Smooth muscle cell (in vitro differentiated cells): ENCODE measurements around the gene KRTAP5-9. TPM values are rescaled to one million over a fixed set of nuclear protein-coding genes. Genes with fewer than 3 reads are reported as not detected.
"Not testable (repeated sequence)": the region's sequence is repeated elsewhere in the genome, so short reads cannot be mapped to it uniquely, and the experiment has no call there.

ENCODE experiments used
- DNase-seq: peaks from one replicate; lab custom pipeline; 2025; ENCODE audit not compliant: unreplicated experiment; lab: John Stamatoyannopoulos, UW
- H2AFZ ChIP-seq: fragments of 200-600 bp; sonication (generic); 2 replicates; pipeline ENCODE4 v1.6.0; 2016; ENCODE audit warnings: antibody characterized with exemption, low read depth, mild to moderate bottlenecking
- H3F3A ChIP-seq: fragments of 200-600 bp; sonication (generic); 2 replicates; pipeline ENCODE4 v1.6.0; 2017; ENCODE audit warnings: antibody characterized with exemption, low read depth
- H3K27ac ChIP-seq: fragments of 200-600 bp; sonication (generic); 2 replicates; pipeline ENCODE4 v1.5.1; 2016; ENCODE audit warnings: low read depth, mild to moderate bottlenecking
- H3K27me3 ChIP-seq: fragments of 200-600 bp; sonication (generic); 2 replicates; pipeline ENCODE4 v1.6.1; 2016; ENCODE audit warnings: low read depth, mild to moderate bottlenecking
- H3K36me3 ChIP-seq: fragments of 200-600 bp; sonication (generic); 2 replicates; pipeline ENCODE4 v1.5.1; 2016; ENCODE audit warnings: low read depth
- H3K4me1 ChIP-seq: fragments of 200-600 bp; sonication (generic); 2 replicates; pipeline ENCODE4 v1.5.1; 2016; ENCODE audit warnings: low read depth
- H3K4me2 ChIP-seq: fragments of 200-600 bp; sonication (generic); 2 replicates; pipeline ENCODE4 v1.6.0; 2016; ENCODE audit warnings: mild to moderate bottlenecking
- H3K4me3 ChIP-seq: fragments of 200-600 bp; sonication (generic); 2 replicates; pipeline ENCODE4 v1.5.1; 2016; ENCODE audit warnings: mild to moderate bottlenecking
- H3K79me2 ChIP-seq: fragments of 200-600 bp; sonication (generic); 2 replicates; pipeline ENCODE4 v1.6.0; 2016; ENCODE audit warnings: low read depth, mild to moderate bottlenecking
- H3K9ac ChIP-seq: fragments of 200-600 bp; sonication (generic); 2 replicates; pipeline ENCODE4 v1.6.0; 2016; ENCODE audit warnings: low read depth
- H3K9me3 ChIP-seq: fragments of 200-600 bp; sonication (generic); replicated peaks from 2 replicates; pipeline ENCODE4 v1.5.1; 2016; ENCODE audit warnings: low read depth
- H4K20me1 ChIP-seq: fragments of 200-600 bp; sonication (generic); 2 replicates; pipeline ENCODE4 v1.6.0; 2016; ENCODE audit warnings: low read depth
- WGBS: methylation state at CpG from one replicate; pipeline ENCODE4 v1.1.7; 2016; ENCODE audit warnings: low lambda C conversion rate; 5-methylcytosine and 5-hydroxymethylcytosine counted together
- polyA plus RNA-seq: library from polyadenylated mRNA; unstranded; fragments of >200 nt; fragmentation: Nextera tagmentation; extraction: Ambion mirVana; gene quantifications from 2 replicates; pipeline ENCODE4 v1.2.1, GENCODE V29; 2016
- total RNA-seq: library from RNA; depleted of rRNA; stranded (reverse); fragments of >200 nt; gene quantifications from 2 replicates; pipeline ENCODE4 v1.2.3, GENCODE V29; 2014
- TF ChIP-seq, protein P1 (sequence below): fragments of 200-600 bp; sonication (generic); IDR thresholded peaks from 2 replicates; pipeline ENCODE4 v1.5.1; 2017; ENCODE audit warnings: borderline replicate concordance, mild to moderate bottlenecking, antibody characterized with exemption; ENCODE audit not compliant: insufficient read depth, poor library complexity, severe bottlenecking

KRTAP5-9 gene
- total and polyA plus RNA-seq, 2 experiments from 2014 or later: not detected

DNA sequence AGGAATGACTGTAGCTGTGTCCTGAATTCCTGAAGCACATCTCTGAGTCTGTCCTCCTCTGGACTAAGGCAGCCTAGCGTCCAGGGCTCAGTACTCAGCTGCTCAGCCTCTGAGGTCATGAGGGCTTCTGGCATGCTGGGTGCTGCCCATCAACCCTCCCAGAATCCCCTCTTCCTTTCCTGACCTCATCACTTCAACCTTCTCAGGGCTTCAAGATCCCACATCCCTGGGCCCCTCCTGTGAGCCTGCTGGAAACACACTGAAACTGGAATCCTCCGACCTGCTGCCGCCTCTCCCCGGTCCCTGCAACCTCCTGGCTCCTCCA, 9.6 kb upstream of the KRTAP5-9 start:
- WGBS: 84% methylated on average over 4 of the region's 4 CpGs
- TF ChIP-seq, protein P1, sequence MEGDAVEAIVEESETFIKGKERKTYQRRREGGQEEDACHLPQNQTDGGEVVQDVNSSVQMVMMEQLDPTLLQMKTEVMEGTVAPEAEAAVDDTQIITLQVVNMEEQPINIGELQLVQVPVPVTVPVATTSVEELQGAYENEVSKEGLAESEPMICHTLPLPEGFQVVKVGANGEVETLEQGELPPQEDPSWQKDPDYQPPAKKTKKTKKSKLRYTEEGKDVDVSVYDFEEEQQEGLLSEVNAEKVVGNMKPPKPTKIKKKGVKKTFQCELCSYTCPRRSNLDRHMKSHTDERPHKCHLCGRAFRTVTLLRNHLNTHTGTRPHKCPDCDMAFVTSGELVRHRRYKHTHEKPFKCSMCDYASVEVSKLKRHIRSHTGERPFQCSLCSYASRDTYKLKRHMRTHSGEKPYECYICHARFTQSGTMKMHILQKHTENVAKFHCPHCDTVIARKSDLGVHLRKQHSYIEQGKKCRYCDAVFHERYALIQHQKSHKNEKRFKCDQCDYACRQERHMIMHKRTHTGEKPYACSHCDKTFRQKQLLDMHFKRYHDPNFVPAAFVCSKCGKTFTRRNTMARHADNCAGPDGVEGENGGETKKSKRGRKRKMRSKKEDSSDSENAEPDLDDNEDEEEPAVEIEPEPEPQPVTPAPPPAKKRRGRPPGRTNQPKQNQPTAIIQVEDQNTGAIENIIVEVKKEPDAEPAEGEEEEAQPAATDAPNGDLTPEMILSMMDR: no peak

DNA sequence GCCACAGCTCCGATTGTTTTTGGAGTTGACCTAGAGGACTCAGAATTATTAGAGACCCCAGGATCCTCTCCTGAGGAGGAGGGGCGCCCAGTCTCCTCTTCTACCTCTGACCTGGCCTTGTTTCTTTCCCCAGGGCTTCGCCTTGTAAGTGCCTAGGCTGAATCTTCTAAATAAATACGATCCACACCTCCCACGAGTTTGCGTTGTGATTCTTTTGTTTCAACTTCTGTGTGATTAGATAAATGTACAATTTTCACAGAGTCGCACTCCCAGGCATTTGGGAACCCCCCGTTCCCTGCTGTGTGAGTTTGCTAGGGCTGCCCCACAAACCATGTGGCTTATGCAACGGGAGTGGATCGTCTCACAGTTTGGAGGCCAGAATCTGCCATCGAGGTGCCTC, 9.2 kb upstream of the KRTAP5-9 start:
- no peak for DNase-seq
- H4K20me1 ChIP-seq: no peaks in the 10 kb centered on the region
- no peak overlapping the region for H3K4me3 ChIP-seq
- no peaks in the 10 kb centered on the region for H3K9me3 ChIP-seq
- H3K9ac ChIP-seq: no peak overlapping the region
- no peak overlapping the region for H3K4me2 ChIP-seq
- H3F3A ChIP-seq: no peaks in the 10 kb centered on the region
- no peaks in the 10 kb centered on the region for H3K36me3 ChIP-seq
- no peak overlapping the region for H3K27ac ChIP-seq
- H3K4me1 ChIP-seq: no peaks in the 10 kb centered on the region
- H3K27me3 ChIP-seq: no peaks in the 10 kb centered on the region
- H3K79me2 ChIP-seq: no peaks in the 10 kb centered on the region
- WGBS: 95% methylated on average over 11 of the region's 11 CpGs
- no peak overlapping the region for H2AFZ ChIP-seq
- TF ChIP-seq, protein P1: no peak

More for the DNA sequence above, 9.6 kb upstream of the KRTAP5-9 start:
- no peak overlapping the region for H3K27ac ChIP-seq
- H2AFZ ChIP-seq: no peak overlapping the region
- H3K4me1 ChIP-seq: no peaks in the 10 kb centered on the region
- no peak overlapping the region for H3K9ac ChIP-seq
- no peak for DNase-seq
- no peaks in the 10 kb centered on the region for H4K20me1 ChIP-seq
- H3K36me3 ChIP-seq: no peaks in the 10 kb centered on the region
- H3K4me3 ChIP-seq: no peak overlapping the region
- no peaks in the 10 kb centered on the region for H3K9me3 ChIP-seq
- H3K27me3 ChIP-seq: no peaks in the 10 kb centered on the region
- H3K4me2 ChIP-seq: no peak overlapping the region
- no peaks in the 10 kb centered on the region for H3K79me2 ChIP-seq
- H3F3A ChIP-seq: no peaks in the 10 kb centered on the region

DNA sequence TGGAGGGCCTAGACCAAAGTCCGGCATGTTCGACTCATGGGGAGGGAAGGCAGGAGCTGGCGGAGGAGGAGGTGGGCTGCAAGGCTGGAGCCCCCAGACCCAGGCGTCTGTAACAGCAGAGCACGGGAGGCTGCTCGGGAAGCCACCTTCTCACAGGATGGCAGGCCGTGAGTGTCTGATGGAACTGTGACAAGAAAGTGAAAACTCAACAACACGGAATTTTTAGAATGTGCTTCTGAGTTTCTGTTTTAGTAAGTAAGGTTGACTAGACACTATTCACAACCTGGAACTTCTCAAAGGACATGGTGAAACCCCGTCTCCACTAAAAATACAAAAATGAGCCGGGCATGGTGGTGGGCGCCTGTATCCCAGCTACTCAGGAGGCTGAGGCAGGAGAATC, 8.2 kb upstream of the KRTAP5-9 start:
- H3K79me2 ChIP-seq, H3K27ac ChIP-seq, H3F3A ChIP-seq: not testable (repeated sequence)

DNA sequence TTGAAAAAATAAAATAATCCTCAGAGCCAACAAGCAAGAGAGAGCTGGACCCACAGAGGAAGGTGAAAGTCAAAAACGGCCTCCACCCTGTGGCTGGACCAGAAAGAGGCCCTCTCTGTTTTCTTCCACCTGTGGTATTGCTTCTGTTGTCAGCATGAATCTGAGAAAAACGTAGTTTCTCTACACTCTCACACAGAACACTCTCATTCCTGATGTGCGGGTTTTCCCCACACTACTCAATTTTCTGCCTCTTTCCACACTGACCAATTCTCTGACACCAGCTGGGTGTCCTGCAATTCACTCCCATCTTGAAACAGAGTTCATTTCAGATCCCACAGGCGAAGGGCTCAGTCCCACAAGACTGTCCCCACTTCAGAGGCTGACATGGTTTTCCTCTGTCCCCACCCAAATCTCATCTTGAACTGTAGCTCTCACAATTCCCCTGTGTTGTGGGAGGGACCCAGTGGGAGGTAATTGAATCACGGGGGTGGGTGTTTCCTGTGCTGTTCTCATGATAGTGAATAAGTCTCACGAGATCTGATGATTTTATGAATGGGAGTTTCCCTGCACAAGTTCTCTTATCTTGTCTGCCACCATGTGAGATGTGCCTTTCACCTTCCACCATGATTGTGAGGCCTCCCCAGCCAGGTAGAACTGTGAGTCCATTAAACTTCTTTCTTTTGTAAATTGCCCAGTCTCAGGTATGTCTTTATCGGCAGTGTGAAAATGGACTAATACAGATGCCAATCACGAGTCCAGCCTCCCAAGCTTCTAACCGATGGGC, 7.5 kb upstream of the KRTAP5-9 start:
- not testable (repeated sequence) for H4K20me1 ChIP-seq, H3K4me3 ChIP-seq, H3F3A ChIP-seq, H3K4me1 ChIP-seq, H3K27me3 ChIP-seq, H2AFZ ChIP-seq, H3K9ac ChIP-seq, H3K79me2 ChIP-seq, H3K4me2 ChIP-seq, H3K27ac ChIP-seq, H3K36me3 ChIP-seq, DNase-seq, H3K9me3 ChIP-seq
- WGBS: 90% methylated on average over 9 of the region's 9 CpGs

More for the DNA sequence above, 8.2 kb upstream of the KRTAP5-9 start:
- not testable (repeated sequence) for H3K9me3 ChIP-seq, H3K9ac ChIP-seq, H3K4me1 ChIP-seq, H3K4me3 ChIP-seq, H3K36me3 ChIP-seq, H2AFZ ChIP-seq, H4K20me1 ChIP-seq, H3K27me3 ChIP-seq, H3K4me2 ChIP-seq, DNase-seq
- WGBS: 92% methylated on average over 11 of the region's 11 CpGs
